Measurements from ENCODE around the gene CHD2.
A peak's percentile ranks its signal among the peaks of the same experiment; 100 is the strongest.
"Not testable (repeated sequence)": the region's sequence is repeated elsewhere in the genome, so short reads cannot be mapped to it uniquely, and the experiment has no call there.

Gene CHD2

DNA sequence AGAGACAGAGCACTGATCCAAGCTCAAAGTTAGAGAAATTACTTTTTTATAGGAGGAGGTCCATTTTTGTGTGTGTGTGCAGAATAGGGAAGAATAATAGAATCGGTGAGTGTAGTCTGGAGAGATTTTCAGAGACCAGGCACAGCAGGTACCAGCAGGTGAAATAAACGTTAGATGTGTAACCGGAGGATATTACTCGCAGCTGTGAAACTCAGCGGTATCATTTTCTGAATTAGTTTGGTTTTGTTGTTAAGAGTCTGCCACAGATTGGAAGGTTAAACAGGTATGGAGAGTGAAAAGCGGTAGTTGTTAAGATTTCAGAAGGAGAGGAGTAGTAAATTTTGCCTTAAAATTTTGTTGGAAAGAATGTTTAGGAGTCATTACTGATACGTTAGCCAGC lies 119.0 kb downstream of the CHD2 start:
- no peak for DNase-seq (ENCODE audit: low read depth in 2 of 2)

DNA sequence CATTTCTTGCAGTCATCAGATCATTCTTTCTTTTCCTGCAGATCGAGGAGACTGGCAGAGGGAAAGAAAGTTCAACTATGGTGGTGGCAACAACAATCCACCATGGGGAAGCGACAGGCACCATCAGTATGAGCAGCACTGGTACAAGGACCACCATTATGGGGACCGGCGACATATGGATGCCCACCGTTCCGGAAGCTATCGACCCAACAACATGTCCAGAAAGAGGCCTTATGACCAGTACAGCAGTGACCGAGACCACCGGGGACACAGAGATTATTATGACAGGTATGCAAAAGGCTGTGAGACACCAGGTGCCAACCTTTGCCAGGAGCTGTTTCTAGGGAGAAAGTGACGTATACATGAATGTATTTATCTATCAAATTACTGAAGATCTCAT lies 119.8 kb downstream of the CHD2 start:
- DNase-seq (ENCODE audit: low read depth in 2 of 2), result no peak

DNA sequence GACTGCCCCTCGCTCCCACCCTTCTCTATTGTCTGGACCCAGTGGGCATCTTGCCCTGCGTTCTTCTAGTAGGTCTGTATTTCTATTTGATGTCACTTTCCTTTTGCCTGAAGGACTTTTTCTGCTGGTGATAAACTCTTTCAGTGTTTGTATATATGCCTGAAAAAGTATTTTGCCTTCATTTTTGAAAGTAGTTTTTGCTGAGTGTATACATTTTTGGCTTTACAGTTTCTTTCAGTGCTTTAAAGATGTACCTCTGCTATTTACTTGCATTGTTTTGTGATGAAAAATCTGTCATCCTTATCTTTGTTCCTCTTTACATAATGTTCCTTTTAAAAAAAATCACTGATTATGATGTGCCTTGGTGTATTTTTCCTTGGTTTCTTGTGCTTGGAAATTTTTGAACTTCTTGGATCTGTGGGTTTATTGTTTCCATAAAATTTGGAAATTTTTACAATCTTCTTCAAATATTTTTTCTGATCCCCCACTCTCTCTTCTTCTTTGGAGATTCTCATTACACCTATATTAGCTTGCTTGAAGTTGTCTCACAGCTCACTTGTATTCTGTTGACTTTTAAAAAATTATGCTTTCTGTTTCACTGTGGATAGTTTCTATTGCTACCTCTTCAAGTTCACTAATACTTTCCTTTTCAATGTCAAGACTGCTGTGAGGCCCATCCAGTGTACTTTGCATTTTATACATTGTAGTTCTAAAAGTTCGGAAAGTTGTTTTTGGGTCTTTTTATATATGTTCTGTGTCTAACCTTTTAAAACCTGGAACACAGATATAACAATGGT lies 121.0 kb downstream of the CHD2 start:
- DNase-seq (ENCODE audit: low read depth in 2 of 2), result no peak

DNA sequence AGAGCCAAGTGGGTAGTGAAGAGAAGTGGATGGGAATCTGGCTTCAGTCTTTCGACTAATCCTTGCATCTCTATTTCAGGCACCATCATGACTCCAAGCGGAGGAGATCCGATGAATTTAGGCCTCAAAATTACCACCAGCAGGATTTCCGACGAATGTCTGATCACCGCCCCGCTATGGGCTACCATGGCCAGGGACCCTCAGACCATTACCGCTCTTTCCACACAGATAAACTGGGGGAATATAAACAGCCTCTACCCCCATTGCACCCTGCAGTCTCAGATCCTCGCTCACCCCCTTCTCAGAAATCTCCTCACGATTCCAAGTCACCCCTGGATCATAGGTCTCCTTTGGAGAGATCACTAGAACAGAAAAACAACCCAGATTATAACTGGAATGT lies 124.2 kb downstream of the CHD2 start:
- DNase-seq (ENCODE audit: low read depth in 2 of 2), result no peak

DNA sequence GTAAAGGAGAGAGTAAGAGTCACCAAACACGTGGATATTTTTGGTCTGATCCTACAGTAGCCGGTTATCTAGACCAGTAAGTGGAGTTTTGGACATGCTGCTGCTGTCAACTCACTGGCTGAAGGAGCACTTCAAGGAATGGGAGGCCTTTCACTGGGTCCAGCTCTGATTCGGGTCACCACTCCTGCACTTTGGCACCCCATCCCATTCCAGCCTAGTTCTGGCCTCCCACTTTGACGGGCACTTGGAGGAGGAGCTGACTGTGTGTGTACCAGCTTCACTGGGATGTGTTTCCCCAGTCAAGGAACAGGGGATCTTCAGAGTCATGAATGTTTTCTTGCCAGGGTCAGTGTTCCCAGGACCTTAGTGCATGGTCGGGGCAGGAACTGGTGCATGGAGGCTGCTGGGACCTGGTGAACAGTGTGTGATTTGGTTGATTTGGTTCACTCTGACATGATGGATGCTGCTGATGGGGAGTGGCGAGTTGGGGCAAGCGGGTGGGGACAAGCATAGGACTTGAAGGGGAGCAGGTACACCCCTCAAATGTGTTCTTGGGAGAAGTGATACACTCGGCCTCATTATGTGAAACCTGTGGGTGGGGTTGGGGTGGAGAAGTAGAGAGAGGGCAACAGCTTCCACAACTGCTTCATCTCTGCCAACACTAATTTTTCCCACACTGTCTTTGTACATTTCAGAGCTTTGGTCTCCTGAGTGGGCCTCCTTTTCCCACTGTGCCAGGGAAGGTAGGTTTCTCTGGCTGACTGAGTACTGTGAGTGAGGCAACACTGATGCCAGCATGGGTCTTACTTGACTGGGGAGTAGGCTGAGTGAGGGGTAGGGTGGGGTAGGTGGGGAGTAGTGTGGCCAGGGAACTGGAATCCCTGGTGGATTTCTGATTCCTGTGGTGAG lies 124.8 kb downstream of the CHD2 start:
- no peak for DNase-seq (ENCODE audit: low read depth in 2 of 2)

DNA sequence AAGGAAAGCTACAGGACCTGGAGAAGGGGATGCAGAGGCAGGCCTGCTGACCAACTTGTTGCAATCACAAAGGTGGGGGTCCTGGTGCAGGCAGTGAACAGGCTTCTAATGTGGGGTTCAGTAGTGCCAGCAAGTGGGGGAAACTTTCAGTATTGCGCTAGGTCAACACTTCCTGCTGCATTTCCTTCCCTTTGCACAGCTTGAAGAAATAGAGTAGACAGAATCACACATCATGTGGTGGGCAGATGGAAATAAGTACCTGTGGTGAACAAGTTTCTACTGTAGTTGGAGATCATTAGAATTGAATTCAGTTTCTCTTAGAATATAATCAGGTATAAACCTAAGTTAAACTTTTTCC lies 125.5 kb downstream of the CHD2 start:
- DNase-seq (ENCODE audit: low read depth in 2 of 2), result no peak

DNA sequence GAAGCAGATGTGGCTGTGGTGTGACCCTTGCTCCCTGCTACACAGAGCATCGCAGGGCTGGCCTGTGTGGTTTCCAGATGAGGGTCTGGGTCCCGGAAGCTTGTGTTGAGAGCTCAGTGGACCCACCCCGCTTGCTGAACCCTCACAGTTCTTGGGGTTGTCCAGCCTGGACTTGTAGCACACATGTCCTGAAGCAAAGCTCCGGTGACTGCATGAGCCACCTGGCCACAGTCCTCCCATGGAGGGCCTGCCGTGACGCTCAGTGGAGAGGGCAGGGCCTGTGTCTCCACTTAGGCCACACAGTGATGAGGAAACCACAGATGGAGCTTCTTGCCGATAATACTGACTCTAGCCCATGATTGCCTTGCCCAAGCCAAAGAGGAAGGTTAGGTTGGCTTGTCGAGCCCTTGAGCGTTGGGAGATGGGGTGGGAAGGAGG lies 126.3 kb downstream of the CHD2 start:
- no peak for DNase-seq (ENCODE audit: low read depth in 2 of 2)

DNA sequence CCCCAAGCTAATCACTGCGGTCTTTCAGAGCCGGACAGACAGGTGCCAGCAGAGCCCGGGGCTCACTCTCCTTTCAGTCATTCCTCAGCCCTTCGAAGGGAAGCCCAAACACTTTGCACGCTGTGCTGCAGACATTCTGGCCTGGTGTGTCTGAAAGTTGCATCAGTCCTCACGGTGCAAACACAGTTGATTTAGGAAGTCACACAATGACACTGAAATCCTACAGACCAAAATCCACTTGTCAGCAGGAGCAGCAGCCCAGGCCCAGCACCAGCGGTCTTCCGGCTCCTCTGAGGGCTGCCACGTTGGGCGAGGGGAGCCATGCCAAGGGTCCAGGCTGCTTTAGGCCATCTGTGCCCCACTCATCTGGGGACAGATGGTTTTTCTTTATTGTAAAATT lies 127.3 kb downstream of the CHD2 start:
- DNase-seq (ENCODE audit: low read depth in 2 of 2), result no peak

DNA sequence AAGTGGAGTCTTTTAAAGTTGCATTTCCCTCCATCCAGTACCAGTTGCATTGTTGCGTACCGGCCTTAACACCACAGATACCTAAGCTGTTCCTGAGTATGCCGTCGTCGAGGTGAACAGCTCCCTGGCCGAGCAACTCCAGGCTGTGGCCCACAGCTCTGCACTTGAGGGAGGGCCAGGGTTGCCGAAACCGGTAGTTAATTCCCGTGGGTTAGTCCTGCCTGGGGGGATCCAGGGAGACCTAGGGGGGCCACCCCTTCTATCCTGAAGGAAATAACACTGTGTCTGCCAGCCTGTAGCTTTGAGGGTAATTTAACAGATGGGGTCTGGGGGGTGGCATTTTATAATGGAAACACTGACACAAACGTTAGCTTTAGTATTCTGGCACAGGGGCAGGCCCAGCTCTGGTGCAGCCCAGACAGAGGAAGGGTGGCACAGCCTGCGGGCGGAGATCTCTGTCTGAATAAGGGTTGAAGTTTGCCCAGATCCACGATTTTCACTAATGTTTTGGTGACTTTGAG lies 128.0 kb downstream of the CHD2 start:
- no peak for DNase-seq (ENCODE audit: low read depth in 2 of 2)

DNA sequence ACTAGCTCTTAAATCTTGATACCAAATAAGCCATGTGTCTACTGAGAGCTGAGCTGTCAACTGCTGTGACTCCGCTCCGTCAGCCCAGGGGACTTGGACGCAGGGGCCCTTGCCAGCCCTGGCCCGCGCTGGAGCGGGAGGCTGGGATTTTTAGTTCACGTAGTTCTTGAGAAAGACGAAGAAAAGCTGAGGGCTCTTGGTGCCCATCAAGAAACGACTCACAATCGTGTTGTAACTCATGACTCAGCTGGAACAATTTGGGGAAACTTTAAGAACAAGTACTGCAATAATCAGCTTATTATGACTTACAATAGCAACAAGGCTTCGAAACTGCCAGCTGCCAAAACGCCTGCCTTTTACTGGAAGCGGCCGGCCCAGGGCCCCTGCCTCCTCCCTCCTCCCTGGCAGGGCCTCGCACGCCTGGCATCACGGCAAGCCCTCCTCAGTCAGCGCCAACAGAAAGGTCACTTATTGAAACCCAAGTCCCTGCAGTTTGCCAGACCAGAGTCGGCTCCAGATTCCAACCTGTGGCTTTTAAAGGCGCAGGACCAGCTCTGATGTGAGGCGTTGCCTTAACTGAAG lies 128.6 kb downstream of the CHD2 start:
- peak; percentile 54 to 57 for DNase-seq (ENCODE audit: low read depth in 2 of 2)

DNA sequence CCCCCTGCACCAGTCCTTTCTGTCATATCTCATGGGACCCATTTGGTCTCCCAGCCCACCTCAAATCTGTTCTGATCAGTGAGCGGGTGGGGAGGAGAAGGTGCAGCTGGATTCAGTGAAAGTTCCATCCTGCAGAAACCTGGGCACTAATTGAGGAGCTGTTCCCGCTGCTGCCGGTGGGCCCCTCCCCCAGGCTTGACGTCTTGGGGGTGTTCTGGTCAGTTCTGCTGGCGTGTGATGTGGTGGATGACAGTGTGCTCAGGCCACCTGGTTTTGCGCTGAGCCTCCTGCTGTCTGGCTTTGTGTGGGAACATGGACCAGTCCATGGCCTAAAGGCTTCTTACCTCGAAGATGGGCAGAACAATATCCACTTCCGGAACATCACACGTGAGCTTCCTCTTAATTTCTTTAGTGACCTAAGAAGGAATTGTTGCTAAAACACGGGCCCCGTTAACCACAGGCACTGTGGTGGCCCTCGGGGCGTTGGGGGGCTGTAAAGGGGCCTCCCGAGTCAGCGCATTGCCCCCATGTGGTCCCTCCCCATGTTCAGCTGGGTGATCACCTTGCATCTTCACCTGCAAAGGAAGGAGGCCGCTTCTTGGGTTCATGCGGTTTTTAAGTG lies 129.2 kb downstream of the CHD2 start:
- no peak for DNase-seq (ENCODE audit: low read depth in 2 of 2)

DNA sequence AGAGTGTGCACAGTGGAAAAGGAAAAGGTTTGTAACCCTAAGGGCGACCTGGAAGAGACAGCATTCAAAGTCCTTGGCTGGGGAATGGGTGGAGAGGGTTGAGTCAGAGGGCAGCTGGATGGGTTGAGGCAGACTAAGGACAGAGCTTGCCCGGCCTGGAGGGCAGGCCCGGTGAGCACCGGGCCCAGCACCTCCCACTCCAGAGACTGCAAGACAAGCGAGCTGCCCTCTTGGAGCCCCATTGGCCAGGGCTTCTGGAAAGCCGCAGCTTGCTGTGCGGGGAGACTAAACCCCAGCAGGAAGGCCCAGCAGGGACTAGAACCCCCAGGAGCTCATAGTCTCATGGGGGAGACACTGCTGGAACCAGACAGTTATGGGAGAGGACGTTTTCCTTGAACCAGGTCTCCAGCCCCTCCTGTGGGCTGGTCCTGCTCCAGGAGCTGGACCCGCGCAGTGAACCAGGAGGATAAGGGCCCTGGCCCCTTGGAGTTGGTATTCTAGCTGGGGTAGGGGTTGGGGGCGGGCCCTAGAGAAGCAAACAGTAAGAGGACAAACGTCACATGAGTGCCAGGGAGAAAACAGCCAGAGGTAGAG lies 129.8 kb downstream of the CHD2 start:
- DNase-seq (ENCODE audit: low read depth in 2 of 2), result no peak

DNA sequence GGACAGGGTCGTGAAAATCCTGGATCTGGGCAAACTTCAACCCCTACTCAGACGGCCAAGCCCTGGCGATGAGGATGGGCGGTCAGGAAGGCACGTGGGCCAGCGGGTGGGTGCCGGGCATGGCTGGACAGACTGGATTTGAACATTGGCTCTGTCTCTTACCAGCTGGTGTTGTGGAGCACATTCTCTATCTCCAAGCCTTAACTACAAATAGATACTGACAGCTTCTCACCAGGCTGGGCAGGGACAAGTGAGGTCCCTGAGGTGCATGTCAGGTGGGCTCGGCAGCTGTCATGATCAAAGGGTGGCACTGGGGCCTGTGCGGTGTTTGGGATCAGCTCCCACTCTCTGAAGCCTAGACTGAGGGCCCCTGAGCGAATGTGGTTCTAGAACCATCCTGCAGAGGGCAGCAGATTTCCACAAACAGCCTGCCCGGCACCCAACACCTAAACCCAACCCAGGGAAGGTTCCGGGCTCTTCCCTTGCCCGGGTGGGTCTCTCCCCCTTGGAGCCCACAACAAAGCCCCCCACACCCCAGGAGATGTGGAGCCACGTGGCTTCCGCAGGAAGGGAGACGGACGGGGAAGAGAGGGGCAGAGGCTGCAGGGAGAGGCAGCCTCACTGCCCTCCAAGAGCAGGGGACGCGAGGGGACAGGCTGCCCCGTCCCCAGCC lies 130.4 kb downstream of the CHD2 start:
- no peak for DNase-seq (ENCODE audit: low read depth in 2 of 2)

DNA sequence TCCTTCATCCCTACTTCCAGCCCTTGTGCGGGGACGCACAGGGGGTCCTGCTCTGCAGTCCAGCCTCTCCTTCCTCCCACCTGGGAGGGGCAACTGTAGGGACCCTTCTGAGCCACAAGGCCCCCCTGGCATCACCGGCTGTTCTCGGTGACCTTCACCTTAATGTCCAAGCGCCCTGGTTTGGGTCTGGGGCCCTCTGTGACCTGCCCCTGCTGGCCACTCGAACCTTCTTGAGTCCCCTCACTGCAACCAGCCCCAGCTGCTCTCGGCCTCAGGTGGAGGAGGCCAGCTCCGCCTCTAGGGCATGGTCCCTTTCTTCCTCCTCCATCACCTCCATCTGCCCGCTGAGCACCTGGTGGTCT lies 131.0 kb downstream of the CHD2 start:
- no peak for DNase-seq (ENCODE audit: low read depth in 2 of 2)

DNA sequence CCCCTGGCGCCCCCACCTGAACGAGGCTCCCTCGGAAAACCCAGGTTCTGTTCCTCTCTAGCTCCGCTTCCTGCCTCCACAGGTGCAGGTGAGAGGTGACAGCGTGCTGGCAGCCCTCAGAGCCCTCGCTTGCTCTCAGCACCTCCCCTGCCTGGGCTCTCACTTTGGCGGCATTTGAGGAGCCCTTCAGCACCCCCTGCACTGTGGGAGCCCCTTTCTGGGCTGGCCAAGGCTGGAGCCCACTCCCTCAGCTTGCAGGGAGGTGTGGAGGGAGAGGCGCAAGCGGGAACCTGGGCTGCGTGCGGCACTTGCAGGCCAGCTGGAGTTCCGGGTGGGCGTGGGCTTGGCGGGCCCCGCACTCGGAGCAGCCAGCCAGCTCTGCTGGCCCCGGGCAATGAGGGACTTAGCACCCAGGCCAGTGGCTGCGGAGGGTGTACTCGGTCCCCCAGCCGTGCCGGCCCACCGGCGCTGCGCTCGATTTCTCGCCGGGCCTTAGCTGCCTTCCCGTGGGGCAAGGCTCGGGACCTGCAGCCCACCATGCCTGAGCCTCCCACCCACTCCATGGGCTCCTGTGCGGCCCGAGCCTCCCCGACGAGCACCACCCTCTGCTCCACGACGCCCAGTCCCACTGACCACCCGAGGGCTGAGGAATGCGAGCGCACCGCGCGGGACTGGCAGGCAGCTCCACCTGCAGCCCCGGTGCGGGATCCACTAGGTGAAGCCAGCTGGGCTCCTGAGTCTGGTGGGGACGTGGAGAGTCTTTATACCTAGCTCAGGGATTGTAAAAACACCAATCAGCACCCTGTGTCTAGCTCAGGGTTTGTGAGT lies 131.6 kb downstream of the CHD2 start:
- DNase-seq (ENCODE audit: low read depth in 2 of 2), result not testable (repeated sequence)

DNA sequence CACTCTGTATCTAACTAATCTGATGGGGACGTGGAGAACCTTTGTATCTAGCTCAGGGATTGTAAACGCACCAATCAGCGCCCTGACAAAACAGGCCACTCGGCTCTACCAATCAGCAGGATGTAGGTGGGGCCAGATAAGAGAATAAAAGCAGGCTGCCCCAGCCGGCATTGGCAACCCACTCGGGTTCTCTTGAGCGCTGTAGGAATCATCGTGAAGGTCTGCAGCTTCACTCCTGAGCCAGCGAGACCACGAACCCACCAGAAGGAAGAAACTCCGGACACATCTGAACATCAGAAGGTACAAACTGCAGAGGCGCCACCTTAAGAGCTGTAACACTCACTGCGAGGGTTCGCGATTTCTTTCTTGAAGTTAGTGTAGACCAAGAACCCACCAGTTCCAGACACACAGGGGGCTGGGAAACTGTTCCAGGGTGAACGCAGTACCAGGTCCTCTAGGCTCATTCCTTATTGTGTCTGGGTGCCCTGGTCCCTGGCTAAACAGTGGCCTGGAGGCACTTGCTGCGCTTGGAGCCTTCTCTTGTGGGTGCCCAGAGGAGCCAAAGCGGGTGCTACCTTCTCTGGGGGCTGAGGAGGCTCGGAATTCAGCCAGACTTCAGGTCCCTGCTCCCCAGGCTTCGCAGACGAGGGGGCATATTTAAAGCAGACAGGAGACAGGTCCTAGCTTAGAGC lies 132.5 kb downstream of the CHD2 start:
- DNase-seq (ENCODE audit: low read depth in 2 of 2), result not testable (repeated sequence)

DNA sequence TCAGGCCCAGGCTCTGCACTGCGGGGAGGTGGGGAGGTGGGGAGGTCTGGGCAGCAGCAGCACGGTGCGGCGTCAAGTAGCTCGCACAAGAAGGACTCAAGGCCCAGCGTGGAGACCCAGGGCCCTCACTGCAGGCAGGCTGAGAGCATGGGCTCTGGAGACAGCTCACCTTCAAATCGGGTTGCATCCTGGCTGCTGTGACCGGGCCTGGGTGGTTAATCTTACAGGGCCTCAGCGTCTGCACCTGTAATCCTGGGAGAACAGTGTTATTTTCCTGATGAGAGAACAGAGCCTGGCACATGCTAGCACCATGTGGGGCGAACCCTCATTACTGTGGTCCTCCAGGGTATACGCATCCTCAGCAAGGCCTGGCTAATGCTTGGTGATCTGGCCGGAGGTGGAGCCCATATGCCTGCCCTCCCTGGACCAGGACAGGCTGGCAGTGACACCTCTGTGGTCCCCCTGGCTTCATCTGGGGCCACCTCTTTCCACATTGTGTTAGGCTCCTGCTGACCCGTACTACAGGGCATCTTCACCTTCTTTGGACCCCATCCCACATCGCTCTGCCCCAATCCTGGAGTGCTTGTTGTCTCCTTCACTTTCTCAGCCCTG lies 133.4 kb downstream of the CHD2 start:
- no peak for DNase-seq (ENCODE audit: low read depth in 2 of 2)

DNA sequence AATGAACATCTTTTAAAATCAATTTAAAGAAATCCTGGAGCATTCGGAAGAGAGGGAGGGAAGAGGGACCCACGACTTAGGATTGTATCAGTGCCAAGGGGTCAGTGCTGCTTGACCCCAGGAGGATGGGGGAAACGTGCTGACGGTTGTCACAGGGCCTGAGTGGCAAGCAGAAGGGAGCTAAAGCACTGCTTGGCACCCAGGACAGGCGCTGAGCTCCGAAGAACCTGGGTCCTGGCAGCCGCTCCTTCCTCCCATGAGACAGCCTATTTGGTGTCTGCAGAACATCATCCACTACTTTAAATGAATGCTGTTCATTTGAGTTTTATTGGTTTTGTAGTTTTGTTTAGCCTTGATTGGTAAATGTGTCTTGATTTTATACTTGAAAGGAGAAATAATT lies 134.4 kb downstream of the CHD2 start:
- no peak for DNase-seq (ENCODE audit: low read depth in 2 of 2)
